RKO (cell line): ENCODE data around the gene RHOB.

Experiments
- DNase-seq: peaks from one replicate; pipeline ENCODE4 v3.0.0-alpha.2; 2016; ENCODE audit warnings: low spot score

RHOB gene

GRCh38 chr2:20475567-20475952, 28.7 kb downstream of the RHOB start:
- DNase-seq = no peak

- DNase-seq = no peak
These were observed 29.6 kb downstream of the RHOB start for GRCh38 chr2:20476481-20476880.

GRCh38 chr2:20476950-20477349, 30.1 kb downstream of the RHOB start:
- DNase-seq = no peak

- no peak for DNase-seq
These were observed 32.1 kb downstream of the RHOB start for GRCh38 chr2:20478961-20479360.

- no peak for DNase-seq
These were observed 33.0 kb downstream of the RHOB start for GRCh38 chr2:20479835-20480234.

- DNase-seq = no peak
These were observed 34.0 kb downstream of the RHOB start for GRCh38 chr2:20480913-20481312.

GRCh38 chr2:20481798-20482405, 35.0 kb downstream of the RHOB start:
- no peak for DNase-seq

- no peak for DNase-seq
These were observed 35.9 kb downstream of the RHOB start for GRCh38 chr2:20482725-20483124.

- DNase-seq = no peak
These were observed 36.5 kb downstream of the RHOB start for GRCh38 chr2:20483194-20483895.

GRCh38 chr2:20484034-20484617, 37.3 kb downstream of the RHOB start:
- DNase-seq = no peak

GRCh38 chr2:20484810-20485611, 38.1 kb downstream of the RHOB start:
- no peak for DNase-seq

GRCh38 chr2:20485612-20486388, 38.9 kb downstream of the RHOB start:
- no peak for DNase-seq

- DNase-seq = no peak
These were observed 39.7 kb downstream of the RHOB start for GRCh38 chr2:20486571-20486970.

- DNase-seq = no peak
These were observed 40.1 kb downstream of the RHOB start for GRCh38 chr2:20487030-20487391.

- no peak for DNase-seq
These were observed 40.7 kb downstream of the RHOB start for GRCh38 chr2:20487392-20488174.

- no peak for DNase-seq
These were observed 41.3 kb downstream of the RHOB start for GRCh38 chr2:20488201-20488641.

GRCh38 chr2:20488782-20489181, 41.9 kb downstream of the RHOB start:
- DNase-seq = no peak

- DNase-seq = no peak
These were observed 43.7 kb downstream of the RHOB start for GRCh38 chr2:20490300-20491181.

- DNase-seq = no peak
These were observed 45.1 kb downstream of the RHOB start for GRCh38 chr2:20491739-20492531.
